ENCODE data around the gene CACNB1.
A peak's percentile ranks its signal among the peaks of the same experiment; 100 is the strongest.

CACNB1 gene

DNA sequence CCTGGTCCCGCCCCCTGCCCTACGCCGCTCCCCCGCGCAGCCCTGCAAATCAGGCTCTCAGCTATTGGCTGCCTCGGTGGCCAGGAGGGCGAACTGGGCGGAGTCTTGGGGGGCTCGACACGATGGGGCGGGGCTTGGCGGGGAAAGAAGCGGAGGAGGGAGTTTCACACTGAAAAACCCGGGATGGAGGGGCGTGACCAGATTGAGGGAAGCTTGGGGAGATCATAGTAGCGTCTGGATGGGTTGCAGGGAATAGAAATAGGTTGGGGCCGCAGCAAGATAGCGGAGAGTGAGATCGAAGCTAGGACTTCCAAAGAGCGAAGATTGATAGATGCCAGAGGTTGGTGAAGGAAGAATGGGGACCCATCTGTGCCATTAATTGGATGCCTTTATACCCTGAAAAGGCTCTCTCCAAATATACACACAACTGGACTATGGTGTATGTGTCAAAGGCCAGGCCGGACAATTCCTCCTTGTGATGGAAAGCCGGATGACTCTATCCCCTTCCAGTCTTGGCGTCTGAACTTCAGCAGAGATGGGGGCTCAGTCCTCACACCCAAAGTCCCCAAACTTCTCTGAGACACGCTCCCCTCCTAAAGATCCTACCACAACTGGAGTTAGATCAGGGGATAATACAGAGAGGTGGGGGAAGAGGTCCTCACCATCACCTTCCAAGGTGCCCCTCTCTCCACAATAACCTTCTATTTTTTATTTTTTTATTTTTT, 28.7 kb upstream of the CACNB1 start:
- peak in 1 of 3 experiments; percentile 30 for DNase-seq (ENCODE audit: low read depth in 3 of 3)

DNA sequence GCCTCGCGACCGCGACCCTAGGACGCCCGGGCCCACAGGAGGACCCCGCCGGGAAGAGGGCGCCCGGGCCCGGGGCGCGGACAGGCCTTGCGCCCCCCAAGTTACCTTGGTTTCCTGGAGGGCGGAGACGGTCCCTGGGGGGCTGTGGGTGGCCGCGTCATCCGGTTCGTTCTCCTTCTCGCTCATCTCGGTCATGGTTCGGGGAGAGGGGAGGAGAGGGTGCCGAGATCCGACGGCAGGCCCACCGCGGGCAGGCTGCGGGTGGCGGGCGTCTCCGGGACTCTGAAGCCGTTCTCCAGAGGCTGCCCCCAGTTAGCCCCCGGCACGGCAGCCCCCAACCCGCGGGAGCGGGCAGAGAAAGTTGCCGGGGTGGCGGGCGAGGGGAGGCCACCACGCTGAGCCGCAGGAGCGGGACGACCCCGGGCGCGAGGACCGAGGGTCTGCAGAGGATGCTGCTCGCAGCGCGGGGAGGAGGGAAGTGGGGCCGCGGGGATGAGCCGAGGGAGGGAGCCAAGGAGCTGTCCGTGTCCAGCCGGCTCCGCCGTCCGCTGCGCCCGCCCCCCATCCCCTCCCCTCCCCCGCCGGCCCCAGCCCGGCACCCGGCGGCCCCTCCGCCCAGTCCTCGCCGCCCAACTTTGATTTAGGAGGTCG, 28.0 kb upstream of the CACNB1 start, which contains the start of gene STAC2:
STAC2 (minus strand) TSS at position 638 of the 651 bp plus-strand sequence; CDS start at position 195, 443 bp downstream.
- DNase-seq (ENCODE audit: low read depth in 3 of 3) = no peak

DNA sequence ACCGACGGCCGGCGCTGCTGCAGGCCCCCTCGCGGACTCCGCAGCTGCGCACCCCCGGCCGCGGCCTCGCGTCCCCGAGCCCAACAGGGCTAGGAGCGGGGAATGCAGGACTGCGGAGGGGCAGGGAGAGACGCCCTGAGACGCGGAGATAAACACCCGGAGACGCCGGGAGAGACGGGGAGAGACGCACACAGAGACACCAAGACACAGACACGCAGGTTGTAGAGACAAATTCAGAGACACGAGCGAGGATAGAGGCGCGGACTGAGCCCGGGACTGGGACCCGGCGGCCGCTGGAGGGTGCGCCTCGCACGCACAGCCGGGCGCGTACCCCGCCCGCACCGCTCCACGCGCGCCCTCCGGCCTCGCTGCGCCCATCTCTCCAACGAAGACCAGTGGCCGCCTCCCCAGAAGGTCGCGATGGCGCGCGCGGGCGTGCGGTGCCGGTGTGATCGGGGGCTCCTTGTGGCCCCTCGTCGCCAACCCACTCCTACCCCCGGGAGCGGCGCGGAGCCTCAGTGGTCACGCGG, 27.4 kb upstream of the CACNB1 start:
- no peak for DNase-seq (ENCODE audit: low read depth in 3 of 3)

DNA sequence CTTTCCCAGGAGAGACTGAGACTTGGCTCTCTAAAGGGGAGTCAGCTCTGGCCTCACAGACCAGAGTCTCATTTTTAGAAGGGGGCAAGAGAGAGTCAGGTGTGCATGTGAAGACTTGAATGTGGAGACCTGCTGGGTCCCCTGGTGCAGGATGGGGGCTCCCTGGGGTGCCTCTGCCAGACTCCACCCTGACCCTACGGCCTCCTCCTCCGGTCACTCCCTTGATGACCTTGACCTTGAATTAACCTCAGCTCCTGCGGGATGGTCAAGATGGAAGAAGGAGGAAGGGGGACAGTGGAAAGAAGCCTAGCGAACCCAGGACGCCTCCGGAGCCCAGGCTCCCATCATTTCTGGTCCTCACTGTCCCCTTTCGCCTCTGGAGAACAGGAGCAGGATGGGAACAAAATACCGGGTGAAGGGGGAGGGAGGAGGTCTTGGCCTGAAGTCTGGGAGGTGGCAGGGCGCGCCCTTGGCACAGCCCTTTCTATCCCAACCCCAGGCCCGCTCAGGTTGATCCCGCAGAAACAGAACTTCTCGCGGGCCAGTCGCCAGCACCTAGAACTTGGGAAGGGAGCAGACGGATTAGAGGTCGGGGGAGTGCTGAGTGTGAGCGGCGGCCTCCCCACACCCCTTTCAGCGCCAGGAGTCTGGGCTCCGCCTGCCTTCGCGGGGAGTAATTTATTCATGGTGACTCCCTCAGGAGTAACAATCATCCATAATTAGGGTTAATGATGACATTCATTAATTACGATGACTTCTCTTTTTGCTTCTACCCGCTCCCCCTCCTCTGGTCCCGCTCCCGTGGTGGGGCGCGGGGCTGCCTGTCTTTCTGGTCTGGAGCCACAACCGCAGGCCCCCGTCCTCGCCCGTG, 26.7 kb upstream of the CACNB1 start:
- DNase-seq (ENCODE audit: low read depth in 3 of 3) = no peak

DNA sequence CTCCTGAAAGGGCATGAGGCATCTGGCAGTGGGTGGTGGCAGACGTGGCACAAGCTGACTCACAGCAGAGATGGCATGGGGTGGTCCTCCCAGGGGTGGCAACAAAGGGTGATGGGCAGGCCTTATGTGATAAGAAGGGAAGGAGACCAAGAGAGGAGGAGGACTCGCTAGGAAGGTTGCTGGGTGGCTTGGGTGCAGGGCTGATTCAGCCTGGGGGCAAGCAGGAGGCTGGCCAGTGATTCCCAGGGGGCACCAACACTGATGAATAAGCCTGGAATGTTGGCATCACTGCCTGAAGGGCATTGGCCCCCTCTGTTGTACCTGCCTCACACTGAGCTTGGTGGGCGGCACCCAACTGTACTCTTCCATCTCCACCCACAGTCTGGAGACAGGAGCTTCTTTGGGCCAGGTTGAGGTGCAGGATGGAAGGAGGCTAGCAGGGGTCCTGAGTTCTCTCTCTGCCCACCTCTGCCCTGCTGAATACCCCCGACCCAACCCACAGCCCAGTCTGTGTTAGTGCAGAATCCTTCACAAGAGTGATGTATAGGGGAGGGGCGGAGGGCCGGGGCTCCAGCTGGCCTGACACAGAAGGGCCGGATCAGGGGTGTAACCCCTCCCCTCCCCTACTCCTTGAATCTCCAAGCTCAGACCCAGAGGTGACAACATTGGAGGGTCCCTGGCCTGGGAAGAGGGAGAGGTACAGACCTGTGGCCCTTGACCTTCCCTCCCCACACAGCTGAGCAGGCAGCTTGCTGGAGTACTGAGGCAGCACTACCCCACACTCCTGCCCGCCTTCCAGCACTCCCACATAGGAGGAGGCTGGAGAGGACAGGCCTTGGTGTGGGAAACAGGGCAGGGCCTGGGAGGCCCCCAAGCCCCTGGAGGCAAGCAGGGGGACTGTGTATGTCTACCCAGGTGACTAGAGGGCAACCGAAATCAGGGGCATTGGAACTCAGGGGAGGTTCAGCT, 25.7 kb upstream of the CACNB1 start:
- no peak for DNase-seq (ENCODE audit: low read depth in 3 of 3)

DNA sequence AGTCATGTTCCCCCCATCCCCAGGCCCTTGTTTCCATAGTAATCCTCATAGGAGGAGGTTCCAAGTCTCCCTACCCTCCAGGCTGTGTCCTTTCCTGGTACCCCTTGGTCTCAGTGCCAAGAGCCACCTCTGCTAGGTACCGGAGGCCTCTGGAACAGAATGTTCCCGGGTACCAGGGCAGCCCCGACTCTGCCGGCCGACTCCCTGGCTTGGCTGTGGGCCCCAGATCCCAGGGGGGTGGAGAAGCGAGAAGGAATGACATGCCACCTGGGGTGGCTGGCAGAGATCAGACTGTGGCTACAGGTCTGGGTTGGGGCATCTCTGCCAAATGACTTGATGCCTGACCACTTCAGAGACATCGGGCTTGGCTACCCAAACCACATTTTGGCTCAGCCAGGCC, 24.7 kb upstream of the CACNB1 start:
- no peak for DNase-seq (ENCODE audit: low read depth in 3 of 3)

DNA sequence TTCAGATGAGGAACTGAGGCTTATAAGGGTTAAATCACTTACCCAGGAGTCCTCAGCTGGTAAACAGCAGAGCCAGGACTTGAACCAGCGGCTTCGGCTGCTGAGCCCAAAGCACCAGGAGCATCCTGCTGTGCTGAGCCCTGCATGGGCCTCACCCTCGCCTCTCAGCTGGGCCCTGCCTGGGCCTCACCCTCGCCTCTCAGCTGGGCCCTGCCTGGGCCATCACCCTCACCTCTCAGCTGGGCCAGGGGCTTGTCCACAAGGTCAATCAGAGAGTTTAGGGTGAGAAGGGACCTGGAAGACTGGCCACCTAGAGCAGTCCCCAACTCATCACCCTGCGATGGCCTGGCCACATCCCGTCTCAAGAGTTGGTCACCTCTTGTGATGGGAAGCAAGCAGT, 24.1 kb upstream of the CACNB1 start:
- DNase-seq (ENCODE audit: low read depth in 3 of 3) = no peak

DNA sequence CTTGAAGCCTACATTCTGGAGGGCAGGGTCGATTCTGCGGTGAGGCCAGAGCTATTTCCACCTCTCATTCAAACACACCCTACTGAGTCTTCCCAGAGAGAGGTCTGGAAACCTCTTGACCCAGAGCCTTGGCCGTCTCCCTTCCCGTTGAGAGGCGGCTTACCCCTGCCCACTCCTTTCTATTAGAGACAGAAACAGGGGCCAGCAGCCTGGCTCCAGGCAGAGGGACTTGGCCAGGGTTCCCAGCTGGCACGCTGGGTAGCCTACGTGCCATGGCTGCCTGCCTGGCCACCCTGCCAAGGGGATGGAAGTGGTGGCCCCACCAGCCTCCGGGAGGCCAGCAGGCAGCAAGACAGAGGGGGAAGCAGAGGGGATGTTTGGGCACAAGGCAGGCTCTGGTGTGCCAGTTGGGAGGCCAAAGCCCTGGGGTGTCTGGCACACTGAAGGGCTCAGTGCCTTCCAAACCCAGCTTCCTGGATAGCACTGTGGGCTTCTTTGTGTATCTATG, 22.2 kb upstream of the CACNB1 start:
- no peak for DNase-seq (ENCODE audit: low read depth in 3 of 3)

DNA sequence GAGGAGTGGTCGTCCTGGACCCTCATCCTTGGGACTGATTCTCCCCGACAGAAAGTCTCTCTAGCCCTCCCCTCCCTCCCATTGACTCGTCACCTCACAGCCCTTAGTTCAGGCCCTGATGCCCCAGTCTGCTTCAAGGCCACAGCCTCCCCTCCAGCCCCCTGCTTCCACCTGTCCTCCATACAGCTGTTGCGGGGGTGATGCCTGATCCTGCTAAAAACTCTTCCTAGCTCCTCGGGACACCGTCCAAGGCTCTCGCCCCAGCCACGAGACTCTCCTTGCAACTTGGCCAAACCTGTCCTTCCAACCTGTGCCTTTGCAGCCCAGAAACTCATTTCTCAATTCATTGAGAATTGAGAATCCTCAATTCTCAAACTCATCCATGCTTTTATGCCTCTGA, 21.4 kb upstream of the CACNB1 start:
- DNase-seq (ENCODE audit: low read depth in 3 of 3) = no peak

DNA sequence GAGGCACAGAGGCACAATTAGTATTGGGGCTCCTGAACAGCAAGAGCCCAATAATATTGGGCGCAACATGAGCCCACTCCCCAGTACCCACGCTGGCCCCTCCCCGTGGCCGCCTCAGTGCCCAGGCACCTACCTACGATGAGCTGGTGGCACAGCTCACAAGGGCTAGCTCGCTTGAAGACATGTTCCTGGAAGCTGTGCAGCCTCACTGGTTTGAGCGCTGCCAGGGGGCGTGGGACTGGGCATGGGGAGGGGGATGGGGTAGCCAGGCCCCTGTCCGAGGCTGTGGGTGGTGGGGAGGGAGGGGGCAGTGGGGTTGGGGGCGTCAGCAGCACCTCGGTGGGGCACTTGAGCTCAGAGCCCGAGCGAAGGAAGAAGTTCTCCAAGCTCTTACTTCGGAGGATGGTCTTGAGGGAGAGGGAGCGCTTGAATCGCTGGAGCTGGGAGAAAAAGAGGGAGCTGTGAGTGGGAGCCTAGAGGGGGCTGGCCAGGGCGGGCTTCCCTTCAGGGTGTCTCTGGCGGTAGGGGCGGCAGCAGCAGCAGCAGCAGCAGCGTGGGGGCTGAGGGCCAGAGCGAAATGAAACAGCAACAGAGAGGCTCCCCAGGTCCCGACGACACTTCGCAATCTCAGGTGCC, 20.4 kb upstream of the CACNB1 start:
- DNase-seq (ENCODE audit: low read depth in 3 of 3) = no peak

DNA sequence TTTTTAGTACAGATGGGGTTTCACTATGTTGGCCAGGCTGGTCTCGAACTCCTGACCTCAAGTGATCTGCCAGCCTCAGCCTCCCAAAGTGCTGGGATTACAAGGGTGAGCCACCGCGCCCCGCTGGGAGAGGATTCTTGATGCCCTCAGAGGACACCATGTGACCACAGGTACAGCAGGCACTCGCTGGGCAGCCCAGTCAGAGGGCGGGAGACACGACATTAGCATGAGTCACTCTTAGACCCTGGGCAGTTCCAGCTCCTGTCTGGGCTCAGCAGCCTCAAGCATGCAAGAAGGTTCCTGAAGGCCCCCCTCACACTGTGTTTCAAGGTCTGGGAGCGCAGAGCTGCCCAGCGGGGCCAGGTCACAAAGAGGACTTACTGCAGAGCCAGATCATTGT, 16.4 kb upstream of the CACNB1 start:
- DNase-seq (ENCODE audit: low read depth in 3 of 3) = no peak

DNA sequence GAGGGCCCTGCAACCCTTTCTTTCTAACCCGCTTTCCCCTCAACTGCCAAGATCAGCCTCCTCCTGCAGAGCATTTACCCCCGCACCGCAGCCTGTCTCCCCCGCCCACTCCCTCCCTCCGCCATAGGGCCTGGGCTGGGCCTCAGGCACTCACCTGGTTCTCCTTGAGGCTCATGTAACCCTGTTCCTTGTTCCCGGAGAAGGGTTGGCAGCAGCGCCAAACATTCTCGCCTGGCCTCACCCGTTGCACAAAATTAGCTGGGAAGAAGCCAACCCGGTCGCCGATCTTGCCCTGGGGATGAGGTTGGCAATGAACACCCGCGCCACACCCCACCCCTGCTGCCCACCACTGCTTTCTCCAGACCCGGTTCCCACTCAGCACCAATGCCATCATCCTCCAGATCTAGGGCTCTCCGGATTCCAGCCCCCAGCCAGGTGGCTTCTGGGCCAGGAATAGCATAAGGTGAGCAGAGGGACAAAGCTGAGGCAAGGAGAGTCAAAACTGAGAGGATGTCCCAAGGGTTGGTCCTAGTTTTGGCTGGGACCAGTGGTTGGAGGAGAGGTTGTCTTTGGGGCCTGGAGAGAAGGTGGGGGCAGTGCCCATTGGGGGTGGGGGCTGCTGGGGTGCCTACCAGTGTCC, 15.5 kb upstream of the CACNB1 start:
- no peak for DNase-seq (ENCODE audit: low read depth in 3 of 3)

DNA sequence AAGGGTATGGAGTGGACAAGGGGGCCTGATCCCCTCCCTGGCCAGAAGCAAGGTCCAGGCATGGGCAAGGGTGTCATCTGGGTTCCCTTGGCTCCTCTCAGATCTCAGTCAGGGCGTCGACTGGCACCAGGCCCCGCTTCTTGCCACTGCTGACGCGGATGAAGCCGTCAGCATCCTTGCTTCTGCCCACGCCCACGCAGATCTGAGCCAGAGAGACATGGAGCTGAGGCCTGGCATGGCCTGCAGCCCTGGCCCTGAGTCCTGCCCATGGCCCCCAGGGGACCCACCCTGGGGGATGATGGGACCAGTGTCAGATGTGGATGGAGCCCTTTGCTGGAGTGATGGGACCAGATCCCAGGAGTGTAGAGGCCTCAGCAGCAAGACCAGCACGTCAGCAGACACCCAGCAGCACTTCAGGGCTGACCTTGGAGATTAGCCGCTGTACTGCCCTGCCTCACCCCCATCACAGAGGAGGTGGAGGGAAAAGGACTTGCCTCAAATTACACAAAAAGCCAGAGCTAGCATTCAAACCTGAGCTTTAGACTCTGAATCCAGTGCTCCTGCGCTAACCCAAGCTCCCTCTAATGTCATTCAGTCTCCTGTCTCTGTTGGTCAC, 14.8 kb upstream of the CACNB1 start:
- no peak for DNase-seq (ENCODE audit: low read depth in 3 of 3)

DNA sequence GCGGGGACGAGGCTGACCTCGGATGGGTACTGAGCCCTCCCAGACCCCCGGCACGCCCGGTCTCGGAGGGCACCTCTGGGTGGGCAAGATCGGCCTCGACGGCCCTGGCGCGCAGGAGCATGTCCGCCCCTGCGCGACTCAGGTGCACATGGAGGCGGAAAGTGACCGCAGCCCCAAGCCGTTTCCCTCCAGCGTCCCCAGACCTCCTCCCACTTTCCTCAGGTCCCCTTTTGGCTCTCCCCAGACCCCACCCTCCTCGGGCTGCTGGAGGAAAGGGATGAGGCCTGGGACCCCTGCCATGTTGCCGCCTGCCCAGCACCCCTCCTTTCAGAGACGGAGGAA, 12.6 kb upstream of the CACNB1 start:
- DNase-seq (ENCODE audit: low read depth in 3 of 3) = no peak

DNA sequence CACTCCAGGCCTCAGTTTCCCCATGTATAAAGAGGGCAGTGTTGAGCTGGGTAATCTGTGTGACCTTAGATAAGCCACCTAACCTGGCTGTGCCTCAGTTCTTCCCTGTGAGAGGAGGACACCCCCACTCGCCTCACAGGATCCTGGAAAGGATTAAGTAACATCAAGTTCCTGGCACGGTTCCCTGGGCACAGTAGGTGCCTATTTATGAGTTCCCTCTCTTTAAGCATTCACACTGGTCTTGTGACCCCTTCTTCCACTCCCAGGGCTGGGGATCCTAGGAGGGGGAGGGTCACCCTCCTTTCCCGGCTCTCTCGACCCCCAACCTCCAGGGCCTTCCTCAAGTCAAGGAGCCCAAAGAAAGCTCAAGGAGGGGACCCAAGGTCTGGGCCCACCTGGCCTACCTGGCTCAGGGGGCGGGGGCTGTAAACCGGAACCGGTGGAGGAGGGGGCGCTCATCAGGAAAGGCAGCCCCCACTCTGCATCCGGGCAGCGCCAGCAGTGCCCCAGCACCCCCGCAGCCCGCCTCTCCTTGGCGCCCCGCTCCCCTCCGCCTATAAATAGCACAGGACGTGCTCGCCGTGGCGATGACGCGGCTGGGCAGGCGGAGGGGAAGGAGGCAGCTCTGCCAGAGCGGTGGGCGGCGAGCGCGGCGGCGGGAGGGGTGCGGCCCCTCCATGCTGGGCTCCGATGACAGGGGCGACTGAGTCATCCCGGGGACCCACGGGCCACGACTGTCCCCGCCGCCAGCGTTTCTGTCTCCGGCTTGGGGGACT, 12.0 kb upstream of the CACNB1 start:
- DNase-seq (ENCODE audit: low read depth in 3 of 3) = peak; percentile 53 to 81 (median 69)

DNA sequence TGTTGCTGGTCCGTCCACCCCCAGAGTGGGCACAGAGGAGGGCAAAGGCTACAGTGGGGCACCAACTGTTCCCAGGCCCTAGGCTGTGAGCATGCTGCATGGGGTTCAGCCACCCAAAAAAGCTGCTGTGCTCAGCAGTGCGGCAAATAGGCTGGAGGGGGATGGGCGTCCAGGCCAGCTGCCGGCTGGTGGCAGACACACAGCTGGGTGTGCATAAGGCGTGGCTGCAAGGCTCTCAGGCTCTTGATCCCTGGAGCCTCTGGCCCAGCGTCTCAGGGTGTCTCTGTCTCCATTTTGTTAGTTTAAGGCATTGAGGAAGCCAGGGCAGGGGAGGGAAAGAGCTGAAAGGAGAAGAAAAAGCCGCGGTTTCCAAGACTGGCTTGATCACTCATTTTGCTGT, 11.4 kb upstream of the CACNB1 start:
- DNase-seq (ENCODE audit: low read depth in 3 of 3) = no peak

DNA sequence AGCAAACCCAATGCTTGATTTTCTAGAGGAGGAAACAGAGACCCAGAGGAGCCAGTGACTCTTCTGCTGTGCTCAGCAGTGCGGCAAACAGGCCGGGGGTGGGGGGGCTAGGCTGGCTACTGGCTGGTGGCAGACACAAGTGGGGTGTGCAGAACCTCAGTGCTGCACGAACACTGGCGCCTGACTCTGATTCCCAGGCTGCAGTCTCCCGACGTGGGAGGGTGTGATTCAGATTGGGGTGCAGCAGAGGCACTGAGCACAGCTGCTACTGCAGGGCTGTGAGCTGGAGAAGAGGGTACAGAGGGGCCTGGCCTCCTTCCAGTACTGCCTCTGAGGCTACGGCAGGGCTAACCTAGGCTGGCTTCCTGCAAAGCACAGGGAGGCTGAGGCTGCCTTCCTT, 10.7 kb upstream of the CACNB1 start:
- no peak for DNase-seq (ENCODE audit: low read depth in 3 of 3)

DNA sequence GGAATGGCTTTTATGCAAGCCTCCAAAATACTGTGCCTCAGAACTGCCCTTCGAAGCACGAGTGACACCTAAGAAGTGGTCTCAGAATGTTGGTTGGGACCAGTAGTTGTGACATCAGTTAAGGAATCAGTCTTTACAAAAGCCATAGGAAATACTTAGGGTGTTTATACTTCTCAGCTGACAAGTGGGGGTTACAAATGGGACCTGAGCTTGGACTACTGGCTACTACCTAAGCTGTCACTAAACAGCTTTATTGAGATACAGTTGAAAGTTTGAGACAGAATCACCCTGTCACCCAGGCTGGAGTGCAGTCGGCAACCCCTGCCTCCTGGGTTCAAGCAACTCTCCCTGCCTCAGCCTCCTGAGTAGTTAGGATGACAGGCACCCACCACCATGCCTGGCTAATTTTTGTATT, 7.7 kb upstream of the CACNB1 start:
- no peak for DNase-seq (ENCODE audit: low read depth in 3 of 3)

DNA sequence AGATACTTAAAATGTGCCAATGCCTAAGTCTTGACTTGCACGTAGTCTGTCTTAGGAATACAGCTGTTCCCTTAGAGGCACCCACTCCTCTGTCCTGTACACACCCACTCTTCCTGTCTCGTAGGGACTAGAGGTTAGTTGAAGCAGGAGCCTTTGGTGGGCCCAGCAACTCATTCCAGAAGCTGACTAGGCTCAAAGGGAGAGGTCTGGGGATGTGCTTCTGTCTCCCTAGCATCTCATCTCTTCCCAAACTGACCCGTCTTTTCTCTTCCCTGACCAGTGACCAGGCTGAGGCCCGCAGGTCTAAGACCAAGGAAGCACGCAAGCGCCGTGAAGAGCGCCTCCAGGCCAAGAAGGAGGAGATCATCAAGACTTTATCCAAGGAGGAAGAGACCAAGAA, 6.8 kb upstream of the CACNB1 start:
- DNase-seq (ENCODE audit: low read depth in 3 of 3) = no peak
